Endothelial cell (in vitro differentiated cells): ENCODE results near the gene EXOC3L4. TPM values are rescaled to one million over a fixed set of nuclear protein-coding genes. Genes with fewer than 3 reads are reported as not detected.

ENCODE experiments used
- DNase-seq: peaks from one replicate; pipeline ENCODE4 v3.0.0; 2021; ENCODE audit warnings: low spot score
- H3K27ac Mint-ChIP-seq: one replicate; pipeline ENCODE4 v1.8.0; 2021; ENCODE audit warnings: mixed read lengths, inconsistent platforms; ENCODE audit not compliant: unreplicated experiment
- H3K27me3 Mint-ChIP-seq: one replicate; pipeline ENCODE4 v1.8.0; 2021; ENCODE audit warnings: mild to moderate bottlenecking, moderate library complexity, mixed read lengths, inconsistent platforms; ENCODE audit not compliant: unreplicated experiment
- H3K36me3 Mint-ChIP-seq: one replicate; pipeline ENCODE4 v1.8.0; 2021; ENCODE audit warnings: mild to moderate bottlenecking, low read depth, mixed read lengths, inconsistent platforms; ENCODE audit not compliant: unreplicated experiment
- H3K4me1 Mint-ChIP-seq: one replicate; pipeline ENCODE4 v1.8.0; 2021; ENCODE audit warnings: mild to moderate bottlenecking, mixed read lengths, inconsistent platforms; ENCODE audit not compliant: unreplicated experiment
- H3K4me3 Mint-ChIP-seq: one replicate; pipeline ENCODE4 v1.8.0; 2021; ENCODE audit warnings: mild to moderate bottlenecking, mixed read lengths, inconsistent platforms; ENCODE audit not compliant: unreplicated experiment
- H3K9me3 Mint-ChIP-seq: one replicate; pipeline ENCODE4 v1.8.0; 2021; ENCODE audit warnings: mixed read lengths, inconsistent platforms; ENCODE audit not compliant: unreplicated experiment
- CTCF ChIP-seq: fragments of 200-600 bp; sonication (generic); IDR thresholded peaks from one replicate; pipeline ENCODE4 v1.5.0; 2021; ENCODE audit warnings: antibody characterized with exemption; ENCODE audit not compliant: unreplicated experiment
- total RNA-seq: library from RNA; stranded (reverse); fragmentation: NEBNext Ultra II Directional; extraction: Animal tissue kit (Norgen Biotek cat#: 25700); gene quantifications from one replicate; pipeline ENCODE4 v1.2.1, GENCODE V29; 2021; ENCODE audit not compliant: unreplicated experiment

Gene EXOC3L4
- total RNA-seq, 1 donor from 2014 or later, result not detected

GRCh38 chr14:103091041-103091882 is 3.3 kb upstream of the EXOC3L4 start:
- H3K36me3 Mint-ChIP-seq, result no peaks in the 10 kb centered on the region
- no peak overlapping the region for H3K27ac Mint-ChIP-seq
- peaks cover 7% of the 10 kb centered on the region for H3K27me3 Mint-ChIP-seq
- H3K9me3 Mint-ChIP-seq, result no peaks in the 10 kb centered on the region
- peak; percentile 47 for TF ChIP-seq CTCF
- H3K4me3 Mint-ChIP-seq, result no peak overlapping the region
- DNase-seq, result peak; percentile 62
- H3K4me1 Mint-ChIP-seq, result no peaks in the 10 kb centered on the region

GRCh38 chr14:103091883-103092222 is 2.7 kb upstream of the EXOC3L4 start:
- no peaks in the 10 kb centered on the region for H3K4me1 Mint-ChIP-seq
- H3K4me3 Mint-ChIP-seq, result no peak overlapping the region
- peaks cover 9% of the 10 kb centered on the region for H3K27me3 Mint-ChIP-seq
- DNase-seq, result no peak
- TF ChIP-seq CTCF, result no peak
- H3K9me3 Mint-ChIP-seq, result no peaks in the 10 kb centered on the region
- H3K27ac Mint-ChIP-seq, result no peak overlapping the region
- no peaks in the 10 kb centered on the region for H3K36me3 Mint-ChIP-seq

GRCh38 chr14:103093856-103094405 is 594 bp upstream of the EXOC3L4 start:
- no peak overlapping the region for H3K27ac Mint-ChIP-seq
- no peaks in the 10 kb centered on the region for H3K9me3 Mint-ChIP-seq
- H3K36me3 Mint-ChIP-seq, result no peaks in the 10 kb centered on the region
- no peak overlapping the region for H3K4me3 Mint-ChIP-seq
- H3K27me3 Mint-ChIP-seq, result peaks cover 11% of the 10 kb centered on the region
- TF ChIP-seq CTCF, result no peak
- no peaks in the 10 kb centered on the region for H3K4me1 Mint-ChIP-seq
- DNase-seq, result no peak

- H3K9me3 Mint-ChIP-seq, result no peaks in the 10 kb centered on the region
- no peaks in the 10 kb centered on the region for H3K4me1 Mint-ChIP-seq
- no peak for DNase-seq
- no peaks in the 10 kb centered on the region for H3K36me3 Mint-ChIP-seq
- H3K4me3 Mint-ChIP-seq, result no peak overlapping the region
- no peak for TF ChIP-seq CTCF
- H3K27ac Mint-ChIP-seq, result peak overlapping the region; percentile 30
- peaks cover 10% of the 10 kb centered on the region for H3K27me3 Mint-ChIP-seq
Measured at GRCh38 chr14:103095210-103095778, 769 bp downstream of the EXOC3L4 start.

GRCh38 chr14:103096387-103096786 is 1.9 kb downstream of the EXOC3L4 start:
- H3K27ac Mint-ChIP-seq, result no peak overlapping the region
- no peaks in the 10 kb centered on the region for H3K4me1 Mint-ChIP-seq
- no peak for TF ChIP-seq CTCF
- H3K36me3 Mint-ChIP-seq, result no peaks in the 10 kb centered on the region
- H3K4me3 Mint-ChIP-seq, result no peak overlapping the region
- no peak for DNase-seq
- H3K27me3 Mint-ChIP-seq, result peaks cover 14% of the 10 kb centered on the region
- H3K9me3 Mint-ChIP-seq, result no peaks in the 10 kb centered on the region
